WERI-Rb-1 (cell line): ENCODE results near the gene ZNF185.

ENCODE experiments used
- DNase-seq: peaks from one replicate; pipeline ENCODE4 v3.0.0-alpha.2; 2020
- H3K27ac ChIP-seq: fragments of 250-450 bp; sonication (Bioruptor Pico); 2 replicates; pipeline ENCODE4 v1.5.1; 2020; ENCODE audit warnings: mild to moderate bottlenecking, moderate library complexity
- H3K27me3 ChIP-seq: fragments of 250-450 bp; sonication (Bioruptor Pico); 2 replicates; pipeline ENCODE4 v1.5.1; 2021; ENCODE audit warnings: mild to moderate bottlenecking, low read depth, moderate library complexity; ENCODE audit not compliant: insufficient read depth, severe bottlenecking
- H3K36me3 ChIP-seq: fragments of 250-450 bp; sonication (Bioruptor Pico); 2 replicates; pipeline ENCODE4 v1.5.1; 2020; ENCODE audit warnings: mild to moderate bottlenecking, moderate library complexity
- H3K4me3 ChIP-seq: 2 replicates; pipeline ENCODE4 v1.5.1; 2011; ENCODE audit warnings: low read depth, mild to moderate bottlenecking, control low read depth, low read length
- H3K9me3 ChIP-seq: fragments of 250-450 bp; sonication (Bioruptor Pico); 2 replicates; pipeline ENCODE4 v1.5.1; 2021; ENCODE audit warnings: mild to moderate bottlenecking, moderate library complexity; ENCODE audit not compliant: severe bottlenecking
- TF ChIP-seq, protein P1 (sequence below): IDR thresholded peaks from 2 replicates; pipeline ENCODE4 v1.5.1; 2011; ENCODE audit warnings: low read depth, mild to moderate bottlenecking, control low read depth, inconsistent platforms, low read length

The ZNF185 gene

DNA sequence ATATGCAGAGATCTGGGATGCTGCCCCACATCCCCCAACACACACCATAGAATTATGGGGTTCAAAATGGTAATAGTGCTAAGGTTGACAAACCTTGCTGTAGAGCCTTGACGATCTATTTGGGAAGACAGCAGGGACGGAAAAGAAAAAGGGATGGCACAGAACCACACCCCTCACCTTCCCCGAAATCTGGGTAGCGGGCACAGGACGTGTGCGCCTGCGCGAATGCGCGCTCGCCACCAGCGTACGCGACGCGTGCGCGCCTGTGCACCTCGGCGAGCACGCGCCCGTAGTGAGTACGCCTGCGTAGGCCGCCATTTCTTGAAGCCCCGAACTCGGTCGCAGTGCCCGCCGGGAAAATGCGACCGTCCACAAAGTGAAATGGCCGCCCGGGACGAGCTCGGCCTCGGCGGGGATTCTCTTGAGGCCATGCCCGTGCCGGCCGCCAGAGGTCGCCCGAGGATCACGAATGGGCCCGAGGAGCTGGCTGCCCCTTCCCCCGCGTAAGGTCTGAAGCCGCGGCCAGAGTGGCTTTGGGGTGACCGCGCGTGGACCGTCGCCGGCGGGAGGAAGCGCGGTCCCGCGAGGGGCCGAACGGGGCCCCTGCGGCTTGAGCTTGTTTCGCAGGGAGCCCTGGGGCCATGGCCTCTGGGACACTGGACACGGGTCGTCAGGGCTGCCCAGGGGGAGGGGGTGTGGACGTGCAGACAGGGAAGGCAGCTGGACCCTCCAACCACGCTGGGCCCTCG, 43.6 kb downstream of the ZNF185 start:
- H3K9me3 ChIP-seq, result no peaks in the 10 kb centered on the region
- peak overlapping the region; percentile 69 for H3K27ac ChIP-seq
- TF ChIP-seq, protein P1, sequence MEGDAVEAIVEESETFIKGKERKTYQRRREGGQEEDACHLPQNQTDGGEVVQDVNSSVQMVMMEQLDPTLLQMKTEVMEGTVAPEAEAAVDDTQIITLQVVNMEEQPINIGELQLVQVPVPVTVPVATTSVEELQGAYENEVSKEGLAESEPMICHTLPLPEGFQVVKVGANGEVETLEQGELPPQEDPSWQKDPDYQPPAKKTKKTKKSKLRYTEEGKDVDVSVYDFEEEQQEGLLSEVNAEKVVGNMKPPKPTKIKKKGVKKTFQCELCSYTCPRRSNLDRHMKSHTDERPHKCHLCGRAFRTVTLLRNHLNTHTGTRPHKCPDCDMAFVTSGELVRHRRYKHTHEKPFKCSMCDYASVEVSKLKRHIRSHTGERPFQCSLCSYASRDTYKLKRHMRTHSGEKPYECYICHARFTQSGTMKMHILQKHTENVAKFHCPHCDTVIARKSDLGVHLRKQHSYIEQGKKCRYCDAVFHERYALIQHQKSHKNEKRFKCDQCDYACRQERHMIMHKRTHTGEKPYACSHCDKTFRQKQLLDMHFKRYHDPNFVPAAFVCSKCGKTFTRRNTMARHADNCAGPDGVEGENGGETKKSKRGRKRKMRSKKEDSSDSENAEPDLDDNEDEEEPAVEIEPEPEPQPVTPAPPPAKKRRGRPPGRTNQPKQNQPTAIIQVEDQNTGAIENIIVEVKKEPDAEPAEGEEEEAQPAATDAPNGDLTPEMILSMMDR, result peak; percentile 87
- no peaks in the 10 kb centered on the region for H3K36me3 ChIP-seq
- peak; percentile 95 for DNase-seq
- peaks cover 20% of the 10 kb centered on the region for H3K27me3 ChIP-seq
- H3K4me3 ChIP-seq, result peak overlapping the region; percentile 75

DNA sequence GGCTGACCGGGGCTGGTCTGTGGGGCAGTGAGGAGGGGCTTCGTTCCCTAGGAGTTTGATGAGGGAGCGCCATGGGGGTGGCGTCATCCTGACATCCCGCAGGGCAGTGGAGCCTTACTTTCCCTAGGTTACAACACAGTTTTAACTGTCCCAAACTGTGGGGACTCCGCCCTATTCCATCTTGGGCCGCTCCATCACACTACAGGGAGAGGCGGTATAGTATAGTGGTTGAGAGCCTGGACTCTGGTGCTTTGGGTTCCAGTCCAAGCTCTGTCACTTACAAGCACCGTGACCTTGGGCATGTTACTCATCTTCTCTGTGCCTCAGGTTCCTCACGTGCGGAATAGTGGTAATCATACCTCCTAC, 44.2 kb downstream of the ZNF185 start:
- DNase-seq, result no peak
- Histone ChIP-seq H3K4me3 (peak overlapping the region; percentile 56), H3K9me3 (no peaks in the 10 kb centered on the region), H3K27me3 (peaks cover 26% of the 10 kb centered on the region), H3K36me3 (no peaks in the 10 kb centered on the region), H3K27ac (peak overlapping the region; percentile 69)
- TF ChIP-seq, protein P1, result no peak

DNA sequence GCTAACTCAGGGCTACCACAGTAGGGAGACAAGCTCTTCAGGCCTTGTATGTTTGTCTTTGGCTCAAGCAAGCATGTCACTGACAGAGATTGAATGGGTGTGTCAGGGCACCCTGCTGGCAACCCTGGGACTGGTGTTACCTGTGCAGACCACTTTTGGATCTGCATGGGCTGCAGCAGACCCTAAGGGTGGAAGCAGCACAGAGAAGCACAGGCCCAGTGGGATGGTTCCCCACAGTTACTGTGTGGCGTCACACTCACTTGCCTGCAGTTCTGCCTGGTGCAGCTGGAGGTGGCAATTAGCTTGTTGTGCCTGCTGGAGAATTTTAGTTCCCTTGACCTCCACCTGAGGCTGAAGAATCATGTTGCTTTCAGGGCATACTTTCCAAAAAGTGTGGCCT, 46.0 kb downstream of the ZNF185 start:
- peaks cover 37% of the 10 kb centered on the region for H3K27me3 ChIP-seq
- TF ChIP-seq, protein P1, result no peak
- DNase-seq, result no peak
- no peak overlapping the region for H3K27ac ChIP-seq
- H3K4me3 ChIP-seq, result no peak overlapping the region
- H3K9me3 ChIP-seq, result no peaks in the 10 kb centered on the region
- no peaks in the 10 kb centered on the region for H3K36me3 ChIP-seq

DNA sequence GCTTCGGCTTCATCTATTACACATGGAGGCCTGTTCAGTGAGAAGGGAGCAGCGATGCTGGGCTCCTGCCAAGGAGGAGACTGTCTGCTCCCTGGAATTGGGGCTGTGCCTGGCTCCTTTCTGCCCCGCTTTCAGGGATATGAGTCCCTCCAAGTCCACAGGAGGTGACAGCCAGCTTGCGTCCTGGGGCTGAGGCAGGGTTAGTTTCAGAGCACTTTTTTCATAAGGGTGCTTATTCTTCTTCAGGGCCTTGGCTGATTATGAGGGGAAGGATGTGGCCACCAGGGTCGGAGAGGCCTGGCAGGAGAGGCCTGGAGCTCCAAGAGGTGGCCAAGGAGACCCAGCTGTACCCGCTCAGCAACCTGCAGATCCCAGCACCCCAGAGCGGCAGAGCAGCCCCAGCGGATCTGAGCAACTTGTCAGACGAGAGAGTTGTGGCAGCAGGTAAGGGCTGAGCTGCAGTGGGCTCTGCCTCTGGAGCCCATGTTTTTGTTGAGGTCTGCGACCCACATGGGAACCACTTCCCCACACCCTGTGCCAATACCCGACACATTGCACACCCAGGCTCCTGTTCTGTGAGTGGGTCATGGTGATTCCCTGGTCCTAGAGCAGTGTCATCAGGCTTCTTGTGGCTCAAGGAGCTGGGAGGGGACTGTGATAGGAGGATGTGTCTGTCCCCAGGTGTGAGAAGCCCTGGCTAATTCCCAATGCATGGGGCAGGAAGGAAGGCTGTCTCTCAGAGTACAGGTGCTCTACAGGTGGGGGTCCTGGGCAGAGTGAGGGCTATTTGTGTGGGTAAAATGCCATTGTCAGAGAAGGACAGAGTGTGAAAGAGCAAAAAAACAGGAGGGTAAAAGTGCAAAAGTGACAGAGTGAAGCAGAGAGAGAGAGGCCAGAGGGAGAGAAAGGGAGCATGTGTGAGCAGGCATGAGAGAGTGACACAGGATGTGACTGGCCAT, 47.4 kb downstream of the ZNF185 start:
- TF ChIP-seq, protein P1, result no peak

DNA sequence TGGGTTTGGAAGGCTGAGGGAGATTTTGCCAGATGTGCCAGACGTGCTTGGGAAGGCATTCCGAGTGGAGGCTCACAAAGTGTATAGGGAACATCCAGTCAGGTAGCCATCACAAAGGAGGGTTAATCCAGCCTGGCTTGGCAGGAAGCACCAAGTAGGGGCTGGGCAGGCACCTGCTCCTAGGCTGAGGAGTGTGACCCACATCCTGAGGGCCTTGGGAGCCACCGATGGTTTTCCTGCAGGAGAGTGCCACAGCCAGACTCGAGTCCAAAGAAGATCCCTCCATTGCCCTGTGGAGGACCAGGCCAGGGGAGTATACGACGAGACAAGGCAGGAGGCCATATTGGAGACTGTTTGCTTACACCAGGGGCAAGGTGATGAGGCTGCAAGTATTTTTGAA, 48.8 kb downstream of the ZNF185 start:
- H3K9me3 ChIP-seq, result no peaks in the 10 kb centered on the region
- DNase-seq, result no peak
- H3K27me3 ChIP-seq, result peaks cover 45% of the 10 kb centered on the region
- no peak overlapping the region for H3K4me3 ChIP-seq
- H3K36me3 ChIP-seq, result no peaks in the 10 kb centered on the region
- no peak overlapping the region for H3K27ac ChIP-seq
- TF ChIP-seq, protein P1, result no peak

More for the DNA sequence above, 47.4 kb downstream of the ZNF185 start:
- DNase-seq, result no peak
- Histone ChIP-seq H3K9me3 (no peaks in the 10 kb centered on the region), H3K27ac (no peak overlapping the region), H3K4me3 (no peak overlapping the region), H3K27me3 (peaks cover 45% of the 10 kb centered on the region), H3K36me3 (no peaks in the 10 kb centered on the region)
